Osteoblast (primary cell): Measurements from ENCODE around the gene ZMIZ1. TPM values are rescaled to one million over a fixed set of nuclear protein-coding genes. Genes with fewer than 3 reads are reported as not detected.

Source experiments
- DNase-seq: peaks from one replicate; pipeline ENCODE4 v3.0.0; 2011; ENCODE audit warnings: low spot score, mixed read lengths; ENCODE audit not compliant: insufficient read length; ENCODE audit errors: missing footprints
- H2AFZ ChIP-seq: 2 replicates; pipeline ENCODE4 v1.6.0; 2011; ENCODE audit warnings: mild to moderate bottlenecking, low read length
- H3K27ac ChIP-seq: 2 replicates; pipeline ENCODE4 v1.5.1; 2011; ENCODE audit warnings: mild to moderate bottlenecking, low read depth, low read length, moderate library complexity
- H3K27me3 ChIP-seq: 2 replicates; pipeline ENCODE4 v1.6.0; 2012; ENCODE audit warnings: mild to moderate bottlenecking, control low read depth, inconsistent platforms, low read length, moderate library complexity; ENCODE audit not compliant: insufficient read depth
- H3K36me3 ChIP-seq: 2 replicates; pipeline ENCODE4 v1.5.1; 2011; ENCODE audit warnings: mild to moderate bottlenecking, low read length, control low read depth, moderate library complexity; ENCODE audit not compliant: insufficient read depth
- H3K4me1 ChIP-seq: 2 replicates; pipeline ENCODE4 v1.5.1; 2011; ENCODE audit warnings: mild to moderate bottlenecking, low read length, control low read depth, moderate library complexity; ENCODE audit not compliant: insufficient read depth
- H3K4me2 ChIP-seq: 2 replicates; pipeline ENCODE4 v1.6.0; 2011; ENCODE audit warnings: mild to moderate bottlenecking, low read length; ENCODE audit not compliant: insufficient read depth
- H3K4me3 ChIP-seq: fragments of 200-600 bp; sonication (generic); 3 replicates; pipeline ENCODE4 v1.5.1; 2012; ENCODE audit warnings: mild to moderate bottlenecking, low read length, inconsistent platforms; ENCODE audit not compliant: insufficient read depth
- H3K79me2 ChIP-seq: 2 replicates; pipeline ENCODE4 v1.6.0; 2012; ENCODE audit warnings: mild to moderate bottlenecking, low read length, control low read depth, inconsistent platforms; ENCODE audit not compliant: insufficient read depth
- H3K9me3 ChIP-seq: 2 replicates; pipeline ENCODE4 v1.5.1; 2011; ENCODE audit warnings: low read depth, low read length, control low read depth
- H4K20me1 ChIP-seq: 2 replicates; pipeline ENCODE4 v1.6.0; 2012; ENCODE audit warnings: mild to moderate bottlenecking, low read length, control low read depth; ENCODE audit not compliant: insufficient read depth
- total RNA-seq: library from RNA; depleted of rRNA; stranded (reverse); fragments of >200 nt; gene quantifications from 2 replicates; pipeline ENCODE4 v1.2.3, GENCODE V29; 2012
- TF ChIP-seq, protein P1 (sequence below): IDR thresholded peaks from 2 replicates; pipeline ENCODE4 v1.5.1; 2011; ENCODE audit warnings: mild to moderate bottlenecking, low read depth, low read length, moderate library complexity; ENCODE audit errors: extremely low read depth

ZMIZ1 gene
- total RNA-seq, 1 donor = 40.9 TPM

DNA sequence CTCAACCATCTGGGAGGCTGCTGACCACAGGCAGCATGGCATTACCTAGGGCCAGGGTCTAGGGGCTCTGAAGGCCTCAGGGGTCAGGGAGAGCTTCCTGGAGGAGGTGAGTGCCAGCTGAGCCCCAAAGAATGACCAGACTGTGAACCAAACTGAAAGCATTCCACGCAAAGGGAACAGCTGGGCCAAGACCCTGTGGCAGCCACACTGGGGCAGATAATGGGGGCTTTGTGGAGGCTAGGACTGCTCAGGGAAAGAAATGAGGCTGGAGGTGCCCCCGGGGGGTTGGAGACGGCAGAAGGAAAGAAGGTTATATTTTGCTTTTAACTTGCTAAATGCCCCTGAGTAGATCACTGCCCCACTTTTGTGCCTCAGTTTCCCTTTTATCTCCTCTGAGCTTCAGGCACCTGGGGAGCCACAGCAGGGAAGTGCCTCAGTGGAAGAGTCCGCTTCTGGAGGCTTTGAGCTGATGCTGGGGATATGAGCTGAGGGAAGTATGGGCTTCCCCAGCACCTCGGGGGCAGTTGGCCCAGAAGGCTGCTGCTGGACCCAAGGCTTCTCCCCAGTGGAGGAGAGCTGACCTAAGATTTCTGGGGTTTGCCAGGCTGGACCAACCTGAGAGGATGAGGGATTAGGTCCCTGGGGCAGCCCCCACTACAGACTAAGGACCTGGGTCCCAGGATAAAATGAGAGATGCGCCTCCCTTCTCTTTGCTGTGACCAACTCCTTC is 57.8 kb downstream of the ZMIZ1 start:
- no peak overlapping the region for H3K4me3 ChIP-seq
- DNase-seq = no peak
- peak overlapping the region; percentile 15 for H3K27ac ChIP-seq
- no peak overlapping the region for H2AFZ ChIP-seq
- peaks cover 42% of the 10 kb centered on the region for H3K4me1 ChIP-seq
- TF ChIP-seq, protein P1, sequence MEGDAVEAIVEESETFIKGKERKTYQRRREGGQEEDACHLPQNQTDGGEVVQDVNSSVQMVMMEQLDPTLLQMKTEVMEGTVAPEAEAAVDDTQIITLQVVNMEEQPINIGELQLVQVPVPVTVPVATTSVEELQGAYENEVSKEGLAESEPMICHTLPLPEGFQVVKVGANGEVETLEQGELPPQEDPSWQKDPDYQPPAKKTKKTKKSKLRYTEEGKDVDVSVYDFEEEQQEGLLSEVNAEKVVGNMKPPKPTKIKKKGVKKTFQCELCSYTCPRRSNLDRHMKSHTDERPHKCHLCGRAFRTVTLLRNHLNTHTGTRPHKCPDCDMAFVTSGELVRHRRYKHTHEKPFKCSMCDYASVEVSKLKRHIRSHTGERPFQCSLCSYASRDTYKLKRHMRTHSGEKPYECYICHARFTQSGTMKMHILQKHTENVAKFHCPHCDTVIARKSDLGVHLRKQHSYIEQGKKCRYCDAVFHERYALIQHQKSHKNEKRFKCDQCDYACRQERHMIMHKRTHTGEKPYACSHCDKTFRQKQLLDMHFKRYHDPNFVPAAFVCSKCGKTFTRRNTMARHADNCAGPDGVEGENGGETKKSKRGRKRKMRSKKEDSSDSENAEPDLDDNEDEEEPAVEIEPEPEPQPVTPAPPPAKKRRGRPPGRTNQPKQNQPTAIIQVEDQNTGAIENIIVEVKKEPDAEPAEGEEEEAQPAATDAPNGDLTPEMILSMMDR = no peak
- peaks cover 98% of the 10 kb centered on the region for H3K79me2 ChIP-seq
- peaks cover 42% of the 10 kb centered on the region for H3K36me3 ChIP-seq
- H3K9me3 ChIP-seq = no peaks in the 10 kb centered on the region
- H3K4me2 ChIP-seq = no peak overlapping the region
- no peaks in the 10 kb centered on the region for H3K27me3 ChIP-seq
- H4K20me1 ChIP-seq = peaks cover 86% of the 10 kb centered on the region

GRCh38 chr10:79127151-79127961 is 58.6 kb downstream of the ZMIZ1 start:
- peak overlapping the region; percentile 25 for H3K27ac ChIP-seq
- peaks cover 98% of the 10 kb centered on the region for H3K79me2 ChIP-seq
- H3K36me3 ChIP-seq = peaks cover 42% of the 10 kb centered on the region

DNA sequence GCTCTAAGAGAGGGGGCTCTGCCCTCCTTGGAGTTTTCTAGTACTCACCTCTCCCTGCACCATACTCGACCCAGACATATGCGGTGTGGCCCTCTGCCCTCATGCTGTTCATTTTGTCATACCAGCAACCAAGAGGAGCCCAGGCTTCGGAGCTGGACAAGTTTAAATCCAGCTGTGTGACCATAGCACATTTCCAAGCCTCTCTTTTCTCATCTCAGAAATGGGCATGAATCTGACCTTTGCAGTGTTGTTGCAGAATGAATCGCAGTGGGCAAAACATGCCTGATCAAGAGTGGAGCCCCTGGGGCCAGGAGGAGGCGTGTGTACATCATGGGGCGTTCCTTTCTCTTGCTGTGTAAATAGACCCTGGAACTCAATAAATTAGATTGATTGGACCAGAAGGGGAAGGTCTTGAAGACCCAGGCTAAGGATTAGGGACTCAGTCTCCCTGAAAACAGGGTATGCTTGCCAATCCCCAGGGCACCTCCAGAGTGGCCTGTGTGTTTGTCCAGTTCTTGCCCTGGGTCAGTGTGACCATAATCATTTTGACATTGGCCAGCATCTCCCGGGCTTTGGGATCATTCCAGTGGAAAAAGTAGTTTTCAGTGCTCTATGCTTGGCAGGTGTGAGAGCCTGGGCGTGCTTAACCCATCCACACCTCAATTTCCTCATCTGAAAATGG is 59.6 kb downstream of the ZMIZ1 start:
- Histone ChIP-seq H3K4me2 (no peak overlapping the region), H3K27me3 (no peaks in the 10 kb centered on the region), H3K36me3 (peaks cover 39% of the 10 kb centered on the region), H3K27ac (no peak overlapping the region), H3K9me3 (no peaks in the 10 kb centered on the region), H3K4me1 (peaks cover 42% of the 10 kb centered on the region), H4K20me1 (peaks cover 80% of the 10 kb centered on the region), H3K79me2 (peaks cover 98% of the 10 kb centered on the region), H3K4me3 (no peak overlapping the region), H2AFZ (no peak overlapping the region)
- TF ChIP-seq, protein P1 = no peak
- no peak for DNase-seq

More at GRCh38 chr10:79127151-79127961, 58.6 kb downstream of the ZMIZ1 start:
- H3K9me3 ChIP-seq = no peaks in the 10 kb centered on the region
- peak; percentile 94 for DNase-seq
- H3K4me1 ChIP-seq = peaks cover 42% of the 10 kb centered on the region
- peaks cover 78% of the 10 kb centered on the region for H4K20me1 ChIP-seq
- H3K4me3 ChIP-seq = no peak overlapping the region
- H2AFZ ChIP-seq = no peak overlapping the region
- TF ChIP-seq, protein P1 = no peak
- no peaks in the 10 kb centered on the region for H3K27me3 ChIP-seq
- no peak overlapping the region for H3K4me2 ChIP-seq
